K562 (cell line): ENCODE results near the gene AGPAT3. TPM values are rescaled to one million over a fixed set of nuclear protein-coding genes. Genes with fewer than 3 reads are reported as not detected.

ENCODE experiments used
- ATAC-seq: fragments of 200-7000 bp; cut with Tn5 transposase; 3 replicates; pipeline ENCODE4 v1.9.1; 2020; ENCODE audit warnings: moderate library complexity
- BruUV-seq: library from RNA; stranded (reverse); fragments of 400-500 nt; replicated peaks from 2 replicates; lab custom pipeline; 2021; lab: Mats Ljungman, UMichigan
- CTCF ChIA-PET: fragments of 300-600 bp; formaldehyde crosslinking; extraction: SDS; loops from one replicate; lab custom pipeline; 2021; ENCODE audit warnings: low intra/inter-chr PET ratio; lab: Yijun Ruan, JAX
- POLR2A ChIA-PET: fragments of 300-600, 350-650 bp; sonication (Branson Sonifier 250); formaldehyde crosslinking; extraction: SDS; loops from one replicate; lab custom pipeline; 2021; ENCODE audit warnings: antibody characterized with exemption, inconsistent platforms; lab: Yijun Ruan, JAX
- DNase-seq, 4 experiments: peaks; one replicate each; pipeline versions ENCODE4 v3.0.0 to v3.0.0-alpha.2; 2011 to 2018; ENCODE audit warnings: low spot score in 3 of 4, mixed read lengths in 3 of 4; ENCODE audit errors: extremely low read depth in 1 of 4
- FAIRE-seq: peaks from 2 replicates; lab custom pipeline; 2011; peaks lifted over from hg19 to GRCh38; lab: Jason Lieb, UNC
- H2AFZ ChIP-seq: 2 replicates; pipeline ENCODE4 v1.6.0; 2011; ENCODE audit warnings: low read depth, low read length, control low read depth, inconsistent platforms
- H3K27ac ChIP-seq: fragments of 200-600 bp; 3 replicates; pipeline ENCODE4 v1.8.0; 2011; ENCODE audit warnings: low read depth, mild to moderate bottlenecking, control low read depth, inconsistent platforms, low read length, moderate library complexity, mixed read lengths; ENCODE audit errors: extremely low read depth
- H3K27me3 ChIP-seq, 2 experiments: fragments of 300-600 bp in 1 of 2; 2 replicates in 1 of 2; 3 replicates in 1 of 2; pipeline versions ENCODE4 v1.6.0 to v1.8.0; 2011; ENCODE audit warnings: inconsistent platforms in 2 of 2, low read length in 2 of 2, mild to moderate bottlenecking in 1 of 2, mixed read lengths in 1 of 2, moderate library complexity in 1 of 2; ENCODE audit not compliant: control insufficient read depth in 2 of 2, insufficient read depth in 2 of 2
- H3K36me3 ChIP-seq: fragments of 300-600 bp; 3 replicates; pipeline ENCODE4 v1.8.0; 2011; ENCODE audit warnings: mild to moderate bottlenecking, low read length, inconsistent platforms; ENCODE audit not compliant: control insufficient read depth, insufficient read depth
- H3K4me1 ChIP-seq, 2 experiments: fragments of 200-600 bp in 1 of 2; replicated peaks in 1 of 2; 2 replicates in 1 of 2; 3 replicates in 1 of 2; pipeline versions ENCODE4 v1.5.1 to v1.8.0; 2011; ENCODE audit warnings: inconsistent platforms in 2 of 2, low read length in 2 of 2, mild to moderate bottlenecking in 1 of 2, mixed read lengths in 1 of 2, moderate library complexity in 1 of 2; ENCODE audit not compliant: control insufficient read depth in 2 of 2, insufficient read depth in 2 of 2
- H3K4me2 ChIP-seq: 2 replicates; pipeline ENCODE4 v1.6.1; 2011; ENCODE audit warnings: low read length, control low read depth, inconsistent platforms, mixed read lengths; ENCODE audit not compliant: insufficient read depth
- H3K4me3 ChIP-seq: fragments of 200-600 bp; sonication (generic), shearing (Covaris generic); 2 replicates; pipeline ENCODE4 v1.5.1; 2016; ENCODE audit warnings: control low read depth, inconsistent platforms
- H3K79me2 ChIP-seq: fragments of 200-600 bp; 3 replicates; pipeline ENCODE4 v1.8.0; 2011; ENCODE audit warnings: low read length, inconsistent platforms; ENCODE audit not compliant: control insufficient read depth, insufficient read depth
- H3K9ac ChIP-seq, 2 experiments: 2 replicates each; pipeline versions ENCODE4 v1.6.0 to v1.6.1; 2011; ENCODE audit warnings: low read depth in 2 of 2, low read length in 2 of 2, control low read depth in 1 of 2, inconsistent platforms in 1 of 2, mild to moderate bottlenecking in 1 of 2, mixed read lengths in 1 of 2; ENCODE audit not compliant: insufficient read depth in 1 of 2
- H3K9me1 ChIP-seq: one replicate; pipeline ENCODE4 v1.6.0; 2011; ENCODE audit warnings: inconsistent platforms, mild to moderate bottlenecking, low read length, moderate library complexity; ENCODE audit not compliant: control insufficient read depth, insufficient read depth
- H3K9me3 ChIP-seq: replicated peaks from 2 replicates; pipeline ENCODE4 v1.5.1; 2011; ENCODE audit warnings: low read depth, low read length, inconsistent platforms; ENCODE audit not compliant: control insufficient read depth, insufficient read depth
- H4K20me1 ChIP-seq: replicated peaks from 2 replicates; pipeline ENCODE4 v1.6.1; 2011; ENCODE audit warnings: low read length, inconsistent platforms, mixed read lengths; ENCODE audit not compliant: control insufficient read depth, insufficient read depth
- BCLAF1 ChIP-seq, 2 experiments: fragments of 450-650 bp in 1 of 2; IDR thresholded peaks; 2 replicates each; pipeline ENCODE4 v1.6.1; 2011 to 2017; ENCODE audit warnings: low read depth in 2 of 2, antibody characterized with exemption in 1 of 2, borderline replicate concordance in 1 of 2, low read length in 1 of 2, mild to moderate bottlenecking in 1 of 2, mixed read lengths in 1 of 2; ENCODE audit not compliant: control insufficient read depth in 1 of 2
- CBFA2T2 ChIP-seq: fragments of 450-650 bp; conservative IDR thresholded peaks from 2 replicates; pipeline ENCODE4 v1.6.1; 2017; ENCODE audit warnings: mild to moderate bottlenecking
- CREB1 ChIP-seq, 2 experiments: sonication (generic) in 1 of 2; formaldehyde crosslinking in 1 of 2; IDR thresholded peaks; 2 replicates each; pipeline versions ENCODE4 v1.6.1 to v1.8.0; 2012 to 2022; ENCODE audit warnings: inconsistent platforms in 1 of 2, mild to moderate bottlenecking in 1 of 2, missing genetic modification reagents in 1 of 2, moderate library complexity in 1 of 2
- ELF2 ChIP-seq: fragments of 250-450 bp; sonication (Bioruptor Pico); IDR thresholded peaks from 2 replicates; pipeline ENCODE4 v1.5.0; 2021; ENCODE audit warnings: mild to moderate bottlenecking
- WGBS: fragments of 100-300 bp; shearing (Covaris generic); methylation state at CpG from one replicate; pipeline ENCODE4 v1.1.6; 2016; ENCODE audit warnings: low coverage, mixed read lengths; ENCODE audit not compliant: insufficient coverage; ENCODE audit errors: missing lambda C conversion rate; 5-methylcytosine and 5-hydroxymethylcytosine counted together
- in situ Hi-C: fragments of 300-500 bp; cut with MboI; formaldehyde crosslinking; loops from 4 replicates; pipeline ENCODE4 v1.15.0; 2018; ENCODE audit warnings: inconsistent platforms, mixed read lengths
- intact Hi-C: fragments of 100-400 bp; cut with micrococcal nuclease; formaldehyde crosslinking; loops from 2 replicates; pipeline ENCODE4 v1.14.2; 2022
- polyA plus RNA-seq, 8 experiments: library from polyadenylated mRNA; depleted of rRNA in 4 of 8; stranded (reverse) in 5 of 8; unstranded in 3 of 8; fragments of >200 nt; fragmentation: Nextera tagmentation in 2 of 8; fragmentation: Illumina TruSeq in 1 of 8; extraction: Ambion mirVana in 2 of 8; extraction: Trizol in 1 of 8; gene quantifications; 2 replicates each; pipeline versions ENCODE4 v1.2.1 to v1.2.3, GENCODE V29; 2011 to 2014; ENCODE audit warnings: inconsistent platforms in 1 of 8, missing spikeins in 1 of 8
- total RNA-seq, 7 experiments: library from RNA; depleted of rRNA in 6 of 7; stranded (reverse); fragments of >200 nt in 6 of 7; fragmentation: Illumina TruSeq in 2 of 7; extraction: Trizol in 2 of 7; gene quantifications; 2 replicates each; pipeline versions ENCODE4 v1.2.1 to v1.2.3, GENCODE V29; 2011 to 2021; ENCODE audit warnings: low replicate concordance in 1 of 7
- TF ChIP-seq, protein P1 (sequence below): sonication (generic); formaldehyde crosslinking; IDR thresholded peaks from 2 replicates; pipeline ENCODE4 v1.8.1; 2022; ENCODE audit warnings: missing genetic modification reagents
- TF ChIP-seq, protein P2 (sequence below): sonication (generic); formaldehyde crosslinking; IDR thresholded peaks from 2 replicates; pipeline ENCODE4 v1.5.0; 2020; ENCODE audit warnings: missing genetic modification reagents

The AGPAT3 gene
- total and polyA plus RNA-seq, 9 of the 15 experiments (the other 6 are each of a cell fraction or from before 2014, with no cell fraction given): 1.5 to 88.4 (median 35.7) TPM

GRCh38 chr21:43942621-43943020, 77.6 kb downstream of the AGPAT3 start:
- DNase-seq: no peak
- 94% methylated on average over 13 of the region's 13 CpGs for WGBS
- Histone ChIP-seq H3K4me1 (peaks cover 11 to 60% of the 10 kb centered on the region in 2 experiments; a peak in 4 of 5 replicates), H3K9me1 (no peaks in the 10 kb centered on the region), H3K4me3 (no peak overlapping the region), H3K27me3 (no peaks in the 10 kb centered on the region), H3K79me2 (peaks cover 42% of the 10 kb centered on the region), H3K9me3 (no peaks in the 10 kb centered on the region), H4K20me1 (peaks cover 13% of the 10 kb centered on the region; the same call in 1 of the 2 replicates), H3K36me3 (peaks cover 11% of the 10 kb centered on the region; the same call in 2 of the 3 replicates), H2AFZ (no peak overlapping the region), H3K27ac (no peak overlapping the region), H3K9ac (no peak overlapping the region; a peak in 1 of 4 replicates), H3K4me2 (no peak overlapping the region)
- POLR2A ChIA-PET: interaction anchor here (1.4 kb wide), 1 partner anchor 131 kb away, joined by 6 read pairs; no protein-coding TSS in a partner anchor
- TF ChIP-seq ELF2: no peak
- TF ChIP-seq BCLAF1 (IDR thresholded peaks at IDR 0.05; ENCODE audit: borderline replicate concordance in 1 of 2, control insufficient read depth in 1 of 2, low read depth in 2 of 2, low read length in 1 of 2): no peak
- no peak for TF ChIP-seq CREB1 (IDR thresholded peaks at IDR 0.05)
- TF ChIP-seq CREB1 (CRISPR knock-in tag; IDR thresholded peaks at IDR 0.05): no peak
- TF ChIP-seq CBFA2T2: no peak
- TF ChIP-seq, protein P1, sequence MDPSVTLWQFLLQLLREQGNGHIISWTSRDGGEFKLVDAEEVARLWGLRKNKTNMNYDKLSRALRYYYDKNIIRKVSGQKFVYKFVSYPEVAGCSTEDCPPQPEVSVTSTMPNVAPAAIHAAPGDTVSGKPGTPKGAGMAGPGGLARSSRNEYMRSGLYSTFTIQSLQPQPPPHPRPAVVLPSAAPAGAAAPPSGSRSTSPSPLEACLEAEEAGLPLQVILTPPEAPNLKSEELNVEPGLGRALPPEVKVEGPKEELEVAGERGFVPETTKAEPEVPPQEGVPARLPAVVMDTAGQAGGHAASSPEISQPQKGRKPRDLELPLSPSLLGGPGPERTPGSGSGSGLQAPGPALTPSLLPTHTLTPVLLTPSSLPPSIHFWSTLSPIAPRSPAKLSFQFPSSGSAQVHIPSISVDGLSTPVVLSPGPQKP (CRISPR knock-in tag): no peak
- TF ChIP-seq, protein P2, sequence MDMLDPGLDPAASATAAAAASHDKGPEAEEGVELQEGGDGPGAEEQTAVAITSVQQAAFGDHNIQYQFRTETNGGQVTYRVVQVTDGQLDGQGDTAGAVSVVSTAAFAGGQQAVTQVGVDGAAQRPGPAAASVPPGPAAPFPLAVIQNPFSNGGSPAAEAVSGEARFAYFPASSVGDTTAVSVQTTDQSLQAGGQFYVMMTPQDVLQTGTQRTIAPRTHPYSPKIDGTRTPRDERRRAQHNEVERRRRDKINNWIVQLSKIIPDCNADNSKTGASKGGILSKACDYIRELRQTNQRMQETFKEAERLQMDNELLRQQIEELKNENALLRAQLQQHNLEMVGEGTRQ (CRISPR knock-in tag): no peak
- CTCF ChIA-PET: interaction anchor here (0.5 to 0.7 kb wide), 2 partner anchors 9 to 133 kb away, joined by 3 to 7 read pairs; no protein-coding TSS in a partner anchor
- no peak for FAIRE-seq
- no TSS peak for BruUV-seq
- no peak for ATAC-seq
- intact Hi-C loops (no loop called here), in situ Hi-C loops (loop anchor here (5.0 kb wide), 1 partner anchor 130 kb away; no protein-coding TSS in a partner anchor)
